ENCODE results near the gene PLCH2. TPM values are rescaled to one million over a fixed set of nuclear protein-coding genes. Genes with fewer than 3 reads are reported as not detected.

The PLCH2 gene
- total RNA-seq, 1 experiment from 2014 or later, result not detected

DNA sequence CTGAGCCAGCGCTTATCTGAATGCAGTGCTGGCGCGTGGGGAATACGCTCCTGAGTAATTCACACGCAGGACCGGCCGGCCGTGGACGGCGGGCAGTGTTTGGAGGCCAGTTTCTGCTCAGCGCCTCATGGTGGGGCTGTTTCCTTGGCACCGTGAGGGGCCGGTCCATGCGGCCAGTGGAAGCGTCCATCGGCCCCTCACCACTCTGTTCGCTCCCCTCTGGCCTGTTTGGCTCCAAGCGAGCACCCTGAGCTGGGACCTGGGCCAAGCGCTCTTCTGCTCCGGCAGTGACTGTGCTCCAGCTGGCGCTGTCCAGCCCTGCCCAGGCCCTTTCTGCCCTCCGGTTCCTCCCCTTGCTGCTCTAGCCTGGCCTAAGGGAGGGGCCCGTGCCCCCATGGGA lies 16.3 kb upstream of the PLCH2 start:
- peak; percentile 31 for DNase-seq (ENCODE audit: low read depth)

DNA sequence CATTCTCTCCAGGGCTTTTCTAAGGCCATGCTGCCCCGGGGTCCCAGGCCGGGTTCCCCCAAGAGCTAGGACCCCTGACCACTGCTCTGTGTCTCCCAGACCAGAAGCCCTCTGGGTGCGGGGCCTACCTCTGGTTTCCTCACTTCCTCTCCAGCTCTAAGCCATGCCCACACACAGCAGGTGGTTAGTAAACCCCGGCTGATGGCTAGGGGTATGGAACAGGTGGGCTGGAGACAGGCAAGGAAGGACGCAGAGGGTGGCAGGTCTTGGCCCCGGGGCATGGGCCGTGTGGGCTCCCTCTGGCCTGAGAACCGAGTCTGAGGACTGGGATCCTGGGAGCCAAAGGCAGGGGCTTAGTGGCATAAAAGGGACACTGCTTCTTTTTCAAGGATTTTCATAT lies 15.9 kb upstream of the PLCH2 start:
- DNase-seq (ENCODE audit: low read depth), result no peak

DNA sequence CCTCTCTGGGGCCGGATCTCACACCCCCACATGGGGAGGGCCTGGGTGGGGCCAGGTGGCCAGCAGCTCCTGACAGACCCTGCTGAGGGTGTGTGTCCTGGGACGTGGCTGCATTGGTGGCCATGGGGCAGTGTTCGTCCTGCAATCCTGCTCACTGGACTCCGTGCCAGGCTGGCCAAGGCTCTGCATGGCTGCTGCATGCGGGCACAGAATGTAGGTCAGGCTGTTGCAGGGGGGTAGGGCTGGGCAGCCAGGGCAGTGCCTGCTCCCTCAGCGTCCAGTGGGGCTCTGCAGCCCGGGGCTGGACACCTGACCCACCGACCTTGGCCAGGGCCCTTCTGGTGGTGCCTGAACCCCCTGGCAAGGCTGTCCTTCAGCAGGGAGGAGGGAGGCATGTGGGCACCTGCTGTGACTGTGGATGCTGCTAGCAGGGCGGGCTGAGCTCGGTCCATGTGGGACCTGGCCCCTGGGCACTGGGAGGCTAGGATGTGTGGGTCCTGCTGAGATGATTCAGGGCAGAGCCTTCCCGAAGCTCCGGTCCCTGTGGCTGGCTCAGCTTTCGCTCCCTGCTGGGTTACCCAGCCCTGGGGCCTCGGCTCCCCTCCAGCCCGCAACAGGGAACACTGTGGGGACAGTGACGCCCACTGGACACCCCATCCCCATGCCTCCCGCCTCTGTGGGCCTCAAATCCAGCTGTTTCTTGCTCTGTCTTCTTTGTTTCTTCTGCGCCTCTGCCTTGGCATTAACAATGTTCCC lies 14.9 kb upstream of the PLCH2 start:
- no peak for DNase-seq (ENCODE audit: low read depth)

DNA sequence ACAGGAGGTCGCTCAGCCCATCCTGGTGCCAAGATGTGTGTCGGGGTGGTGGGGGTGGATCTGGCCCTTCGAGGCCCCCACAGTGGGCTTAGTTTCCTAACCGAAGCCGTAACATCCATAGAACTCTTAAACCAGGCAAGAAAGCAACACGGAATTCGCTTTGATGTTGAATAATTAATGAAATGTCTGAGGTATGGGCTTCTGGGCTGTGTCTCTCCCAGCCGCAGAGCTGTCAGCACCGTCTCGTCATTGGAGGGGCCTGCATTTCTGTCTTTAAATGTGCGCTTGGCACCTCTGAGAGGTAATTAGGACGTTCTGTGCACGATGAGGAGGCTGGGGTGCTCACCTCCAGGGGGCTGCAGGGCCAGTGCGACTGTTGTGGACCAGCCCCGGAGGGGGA lies 13.3 kb upstream of the PLCH2 start:
- no peak for DNase-seq (ENCODE audit: low read depth)

DNA sequence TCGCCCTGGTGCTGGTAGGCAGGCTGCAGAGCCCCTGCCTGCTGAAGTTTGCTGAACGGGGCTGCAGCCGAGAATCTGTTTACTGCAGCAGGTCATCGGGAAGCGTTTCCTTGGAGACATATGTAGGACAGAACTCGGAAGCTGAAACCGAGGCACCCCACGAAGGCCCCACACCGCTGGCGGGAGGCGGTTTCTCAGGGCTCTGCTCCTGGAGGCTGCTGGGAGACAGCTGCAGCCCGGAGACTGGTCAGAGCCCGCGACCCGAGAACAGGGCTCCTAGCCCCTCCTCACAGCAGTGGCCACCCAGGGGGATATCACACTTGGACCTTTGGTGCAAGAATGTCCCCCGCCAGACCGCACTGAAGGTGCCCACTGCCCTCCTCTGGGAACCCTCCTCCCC lies 12.7 kb upstream of the PLCH2 start:
- DNase-seq (ENCODE audit: low read depth), result no peak

DNA sequence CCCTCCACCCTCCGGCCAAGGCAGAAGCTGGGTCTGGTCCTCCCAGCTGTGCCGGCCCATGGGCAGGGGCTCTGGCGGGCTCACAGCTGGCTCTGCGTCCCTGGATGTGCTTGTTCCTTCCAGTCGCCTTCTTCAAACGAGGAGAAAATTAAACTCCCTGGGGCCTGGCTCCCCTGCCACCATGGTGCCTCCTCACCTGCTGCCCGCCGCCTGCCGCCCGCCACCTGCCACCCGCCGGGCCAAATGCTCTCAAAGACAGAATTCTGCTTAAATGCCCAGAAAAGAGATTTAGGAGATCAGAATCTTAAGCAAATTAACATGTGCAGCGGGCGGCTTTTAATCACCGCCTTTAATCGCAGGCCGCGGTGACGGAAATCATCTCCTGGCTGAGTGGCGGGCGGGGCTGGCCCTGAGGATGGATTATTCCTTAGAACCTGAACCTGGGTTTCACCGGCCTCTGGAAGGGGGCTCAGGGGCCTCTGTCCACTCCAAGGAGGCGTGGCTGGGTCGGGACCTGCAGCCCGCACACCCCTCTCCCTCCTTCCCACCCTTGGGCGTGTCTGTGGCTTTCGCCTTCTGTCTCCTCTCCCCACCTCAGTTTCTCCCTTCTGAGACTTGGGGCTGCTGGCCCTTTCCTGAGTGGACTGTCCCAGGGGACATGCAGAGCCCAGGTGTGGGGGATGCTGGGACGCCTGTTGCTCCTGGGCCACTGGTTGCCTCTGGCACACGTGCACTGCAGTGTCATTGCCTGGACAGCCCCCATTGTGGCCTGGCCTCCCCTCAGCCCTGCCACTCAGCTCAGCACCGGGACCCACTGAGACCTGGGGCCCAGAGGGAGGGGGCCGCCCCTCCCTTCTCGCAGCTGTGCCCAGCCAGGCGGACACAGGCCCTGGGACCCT lies 10.5 kb upstream of the PLCH2 start:
- no peak for DNase-seq (ENCODE audit: low read depth)

DNA sequence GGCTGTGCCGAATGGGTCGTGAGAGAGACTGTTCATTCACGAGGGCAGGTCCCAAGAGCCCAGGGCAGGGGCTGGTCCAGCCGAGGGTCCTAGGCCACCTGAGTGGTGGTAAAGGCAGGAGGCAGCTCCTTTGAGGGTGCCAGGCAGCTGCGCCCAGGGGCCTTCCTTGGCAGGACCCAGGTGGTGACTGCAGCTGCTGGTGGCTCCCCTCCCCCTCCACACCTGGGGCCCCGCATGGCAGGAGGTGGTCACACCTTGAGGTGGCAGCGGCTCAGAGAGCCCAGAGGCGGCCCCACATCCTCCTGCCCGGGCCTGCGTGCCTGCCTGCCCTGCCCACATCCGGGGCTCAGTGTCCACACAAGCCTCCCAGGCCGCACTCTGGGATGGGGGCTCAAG lies 9.8 kb upstream of the PLCH2 start:
- DNase-seq (ENCODE audit: low read depth), result no peak

DNA sequence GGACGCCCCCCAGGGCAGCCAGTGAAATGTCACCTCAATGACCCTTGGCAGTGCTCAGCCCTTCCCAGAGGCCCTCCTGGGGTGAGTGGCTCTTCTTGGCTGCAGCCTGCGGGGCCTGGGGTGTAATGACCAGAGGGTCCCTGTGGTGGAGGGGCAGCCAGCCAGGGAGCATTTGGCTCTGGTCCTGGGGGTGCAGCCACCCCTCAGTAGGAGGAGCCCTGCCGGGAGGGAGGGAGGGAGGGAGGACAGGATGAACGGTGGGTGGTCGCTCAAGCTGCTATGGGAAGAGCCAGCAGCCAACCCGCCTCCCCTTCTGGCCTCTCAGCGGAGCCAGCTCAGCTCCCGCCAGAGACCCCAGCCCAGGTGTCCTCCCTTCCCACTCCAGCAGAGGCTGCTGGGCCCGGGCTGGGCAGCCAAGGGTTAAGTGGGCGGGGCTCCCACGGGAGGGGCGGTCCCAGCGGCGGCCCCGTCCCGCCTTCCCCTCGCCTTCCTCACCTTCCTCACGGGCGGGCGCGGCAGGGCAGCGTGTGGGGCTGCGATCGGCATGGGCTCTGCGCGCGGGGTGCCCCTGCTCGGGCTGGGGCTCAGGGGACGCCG lies 9.0 kb upstream of the PLCH2 start:
- DNase-seq (ENCODE audit: low read depth), result no peak

DNA sequence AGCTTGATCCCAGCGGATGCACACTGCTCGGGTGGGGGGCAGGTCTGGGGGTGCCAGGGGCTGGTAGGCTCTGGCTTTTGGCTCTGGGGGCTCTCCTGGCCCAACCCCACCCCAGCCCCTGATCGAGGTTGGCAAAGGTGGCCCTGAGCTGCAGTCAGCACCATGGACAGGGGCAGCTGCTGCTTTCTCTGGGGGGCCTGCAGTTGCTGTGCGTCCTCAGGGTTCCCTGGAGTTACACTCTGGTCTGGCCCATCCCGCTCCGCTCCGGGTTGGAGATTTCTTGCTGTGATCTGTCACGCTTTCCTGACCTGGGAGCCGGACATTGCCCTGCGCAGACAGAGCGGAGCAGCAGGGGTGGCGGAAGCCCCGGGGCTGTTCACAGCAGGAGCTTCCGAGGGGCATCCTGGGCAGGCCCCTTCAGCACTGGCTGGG lies 8.0 kb upstream of the PLCH2 start:
- no peak for DNase-seq (ENCODE audit: low read depth)

DNA sequence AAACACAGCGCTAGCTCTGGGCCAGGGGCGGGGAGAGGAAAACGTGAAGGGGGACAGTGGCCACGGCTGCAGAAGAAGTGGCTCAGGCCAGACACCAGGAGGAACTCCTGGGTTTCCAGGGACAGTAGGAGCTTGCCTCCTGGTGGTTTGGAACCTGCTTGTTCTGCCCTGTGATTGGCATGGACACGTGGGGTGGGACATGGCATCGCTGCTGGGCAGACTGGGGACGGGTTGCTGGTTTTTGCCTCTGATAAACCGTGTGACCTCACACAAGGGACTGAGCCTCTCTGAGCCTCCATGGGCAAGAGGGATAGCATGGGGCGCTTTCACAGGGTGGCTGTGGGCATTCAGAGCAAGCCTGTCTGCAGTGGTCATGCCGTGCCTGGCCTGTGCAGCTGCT lies 7.5 kb upstream of the PLCH2 start:
- no peak for DNase-seq (ENCODE audit: low read depth)

DNA sequence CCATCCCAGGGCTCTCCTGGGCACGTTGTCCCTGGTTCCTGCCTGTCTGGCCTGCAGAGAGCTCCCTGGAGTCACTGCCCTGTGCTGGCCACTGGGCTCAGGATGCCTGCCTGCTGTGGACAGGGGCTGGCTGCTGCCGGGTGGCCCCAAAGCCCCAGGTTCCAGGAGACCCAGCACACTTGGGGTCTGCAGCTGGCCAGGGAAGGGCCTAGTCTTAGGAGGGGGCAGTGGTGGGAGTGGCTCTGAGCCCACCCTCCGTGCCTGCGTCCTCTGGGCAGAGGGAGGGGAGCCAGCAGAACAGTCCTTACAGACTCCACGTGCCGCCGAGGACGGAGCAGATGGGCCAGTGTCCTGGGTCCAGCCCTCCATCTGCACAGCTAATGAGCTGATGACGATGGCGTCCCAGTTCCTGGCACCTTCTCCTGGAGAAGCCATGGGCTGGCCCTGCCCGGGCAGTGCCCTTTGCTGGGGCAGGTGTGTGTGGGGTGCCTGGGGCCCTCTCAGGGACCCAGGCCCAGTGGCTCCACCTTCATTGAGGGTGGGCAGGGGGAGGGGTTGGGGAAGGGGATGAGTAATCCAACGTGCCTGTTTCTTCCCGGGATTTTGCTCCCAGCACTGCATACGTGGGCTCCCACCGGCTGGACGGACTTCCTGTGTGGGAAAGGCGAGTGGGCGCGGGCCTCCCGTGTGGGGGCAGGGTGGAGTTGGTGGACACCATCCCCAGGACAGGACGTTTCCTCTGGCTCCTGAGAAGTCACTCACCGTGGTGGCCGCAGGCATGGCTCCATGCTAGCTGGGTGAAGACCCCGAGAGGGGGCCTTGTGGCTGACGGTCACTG lies 6.8 kb upstream of the PLCH2 start:
- no peak for DNase-seq (ENCODE audit: low read depth)

DNA sequence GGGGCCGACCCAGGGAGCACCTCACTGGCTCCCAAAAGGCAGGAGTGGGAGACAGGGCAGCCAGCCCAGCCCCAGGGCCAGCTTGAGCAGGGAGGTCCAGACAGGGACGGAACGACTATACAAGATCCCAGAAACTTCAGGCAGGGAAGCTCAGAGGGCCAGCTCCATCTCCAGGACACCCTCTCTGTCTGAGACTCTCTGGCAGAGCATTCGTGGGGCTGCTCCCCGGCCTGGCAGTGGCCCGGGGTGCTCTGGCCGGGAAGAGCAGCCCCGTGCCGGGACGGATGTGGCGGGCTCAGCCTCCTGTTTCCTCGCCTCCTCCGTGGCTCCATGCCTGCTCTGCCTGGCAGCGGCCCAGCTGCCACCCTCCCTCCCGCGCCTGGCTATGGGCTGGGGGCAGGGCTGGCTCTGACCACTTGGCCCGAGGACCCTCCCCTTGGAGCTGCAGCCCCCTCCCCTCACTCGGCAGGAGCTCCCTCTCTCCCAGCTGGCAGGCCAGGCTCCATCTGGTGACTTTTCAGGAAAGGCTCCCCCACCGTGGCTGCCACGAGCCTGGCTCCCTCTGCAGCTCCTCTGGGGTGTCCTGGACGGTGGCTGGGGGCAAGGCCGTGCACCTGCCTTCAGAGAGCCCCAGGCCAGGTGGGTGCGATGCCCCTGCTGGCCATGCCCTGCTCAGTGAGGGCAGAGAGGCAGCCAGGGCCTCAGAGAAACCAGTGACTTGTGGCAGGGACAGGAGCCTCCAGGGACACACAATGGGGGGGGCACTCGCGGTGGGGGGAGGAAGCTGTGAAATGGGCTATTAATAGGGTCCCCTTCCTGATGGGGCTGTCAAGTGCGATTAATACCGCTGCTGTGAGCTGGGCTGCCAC lies 5.6 kb upstream of the PLCH2 start:
- no peak for DNase-seq (ENCODE audit: low read depth)

DNA sequence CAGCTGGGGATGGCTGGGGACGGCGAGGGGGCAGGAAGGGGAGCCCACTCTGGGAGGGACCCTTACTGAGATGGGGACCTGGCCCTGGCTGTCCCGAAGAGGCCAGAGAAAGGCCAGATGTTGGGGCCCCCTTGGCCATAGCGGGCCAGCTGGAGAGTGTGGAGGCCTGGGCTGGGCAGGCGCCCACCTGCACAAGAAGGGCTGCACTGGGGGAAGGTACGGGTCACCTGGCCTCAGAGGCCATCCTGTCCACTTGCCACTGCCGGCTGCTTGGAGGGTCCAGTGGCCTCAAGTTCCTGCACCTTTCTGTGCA lies 5.0 kb upstream of the PLCH2 start:
- DNase-seq (ENCODE audit: low read depth), result no peak

DNA sequence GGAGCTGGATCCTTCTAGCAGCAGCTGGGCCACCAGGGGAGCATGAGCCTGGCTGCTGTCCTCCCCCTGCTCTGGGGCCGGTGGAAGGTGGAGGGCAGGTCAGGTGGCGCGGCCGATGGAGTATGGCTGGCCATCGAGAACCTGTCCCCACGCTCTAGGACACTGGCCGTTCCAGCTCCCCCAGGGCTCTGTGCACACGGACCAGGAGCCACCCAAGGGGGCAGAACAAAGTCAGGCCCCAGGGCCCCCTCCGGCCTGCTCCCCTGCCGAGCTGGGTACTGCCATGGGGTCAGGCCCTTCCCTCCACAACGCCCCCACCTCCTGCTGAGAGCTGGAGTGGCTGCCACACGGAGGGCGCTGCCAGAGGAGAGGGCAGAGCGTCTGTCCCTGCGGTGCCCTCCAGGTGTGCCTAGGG lies 4.5 kb upstream of the PLCH2 start:
- DNase-seq (ENCODE audit: low read depth), result no peak

DNA sequence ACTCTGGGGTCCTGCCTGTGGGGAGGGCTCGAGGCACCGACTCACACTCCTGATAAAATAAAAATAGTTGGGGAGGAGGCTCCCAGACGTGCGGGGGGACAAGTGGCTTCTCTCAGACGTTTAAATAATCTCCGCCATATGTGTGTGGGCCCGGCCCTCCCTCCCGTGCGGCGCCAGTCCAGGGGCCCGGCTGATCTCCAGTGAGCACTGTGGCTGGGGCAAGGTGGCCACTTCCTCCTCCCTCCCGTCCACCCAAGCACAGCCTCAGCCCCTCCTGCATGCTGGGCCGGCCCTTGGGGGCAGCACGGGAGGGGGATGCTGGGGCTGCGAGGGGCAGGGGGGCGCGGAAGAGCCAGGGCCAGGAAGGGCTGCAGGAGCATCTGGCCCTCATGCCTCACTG lies 4.0 kb upstream of the PLCH2 start:
- DNase-seq (ENCODE audit: low read depth), result no peak

DNA sequence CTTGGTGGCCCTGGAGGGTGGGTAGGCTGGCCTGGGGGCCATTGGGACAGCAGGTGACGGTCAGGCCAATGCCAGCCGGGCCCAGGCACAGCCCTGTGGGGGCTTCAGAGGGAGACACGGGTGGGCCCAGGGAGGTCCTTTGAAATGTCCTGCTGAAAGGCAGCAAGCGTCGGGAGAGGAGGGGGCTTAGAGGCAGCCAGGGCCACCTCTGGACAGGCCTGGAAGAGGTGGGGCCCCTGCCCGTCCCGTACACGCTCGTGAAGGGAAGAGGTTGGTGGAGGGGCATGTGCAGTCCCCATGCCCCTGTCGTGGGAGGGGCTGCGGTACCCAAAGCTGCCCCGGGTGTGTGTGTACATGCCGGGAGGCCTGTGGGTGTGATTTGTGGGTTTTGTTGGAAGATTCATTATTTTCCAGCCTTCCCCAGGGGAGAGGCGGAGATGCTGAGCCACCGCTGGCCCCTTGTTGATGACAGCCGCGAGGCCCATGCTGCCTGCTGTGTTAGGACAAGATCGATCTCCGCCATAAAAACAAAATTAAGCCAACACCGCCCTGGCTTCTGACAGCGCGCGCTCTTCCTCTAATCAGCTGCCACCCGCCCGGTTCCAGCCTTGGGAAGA lies 3.4 kb upstream of the PLCH2 start:
- DNase-seq (ENCODE audit: low read depth), result no peak

DNA sequence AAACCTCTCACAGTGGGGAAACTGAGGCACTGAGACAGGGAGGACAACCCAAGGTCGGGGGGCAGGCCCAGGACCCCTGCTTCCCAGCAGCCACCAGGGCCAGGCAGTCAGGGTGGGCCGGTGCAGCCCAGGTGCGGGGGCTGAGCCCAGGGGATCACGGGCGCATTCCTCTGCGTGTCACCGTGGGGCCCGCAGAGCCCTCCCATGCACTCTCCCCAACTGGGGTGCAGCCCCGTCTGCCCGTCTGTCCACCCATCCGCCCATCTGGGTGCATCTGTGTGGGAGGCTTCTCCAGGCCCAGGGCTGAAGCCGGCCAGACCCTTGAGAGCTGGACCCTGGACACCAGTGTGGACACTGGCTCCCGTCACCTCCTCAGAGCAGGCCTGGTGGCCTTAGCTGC lies 2.9 kb upstream of the PLCH2 start:
- DNase-seq (ENCODE audit: low read depth), result no peak

DNA sequence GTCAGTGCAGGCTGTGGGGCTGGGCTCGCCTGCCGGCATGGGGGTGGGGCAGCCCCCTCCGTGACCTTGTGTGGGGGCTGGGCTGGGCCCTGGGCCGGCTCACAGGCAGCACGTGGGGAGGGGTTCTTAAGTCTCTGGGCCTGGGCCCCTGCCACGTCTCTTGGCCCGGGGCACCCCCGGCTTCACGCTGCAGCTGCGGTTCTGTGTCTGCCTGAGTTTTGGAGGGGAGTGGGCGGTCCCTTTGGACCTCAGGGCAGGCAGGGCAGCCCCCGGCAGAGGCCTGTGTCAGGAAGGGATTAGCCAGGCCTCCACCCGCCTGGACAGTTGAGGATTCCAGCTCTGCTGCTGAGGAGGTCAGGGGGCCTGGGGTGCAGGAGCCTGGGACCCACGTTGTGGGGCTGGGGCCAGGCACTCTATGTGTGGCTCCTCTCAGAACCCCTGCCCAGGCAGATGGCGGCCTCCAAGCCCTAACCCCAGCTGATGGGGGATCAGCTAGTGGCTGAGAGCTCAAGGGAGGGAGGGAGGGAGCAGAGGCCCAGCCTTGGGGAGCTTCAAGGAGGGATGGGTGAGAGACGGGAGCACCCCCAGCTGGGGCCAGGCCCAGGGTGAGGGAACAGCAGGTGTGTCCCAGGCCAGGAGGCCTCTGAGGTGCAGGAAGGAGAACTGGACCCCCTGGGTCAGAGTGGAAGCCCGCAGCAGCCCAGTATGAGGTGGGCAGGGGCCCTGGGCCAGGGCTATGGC lies 1.8 kb upstream of the PLCH2 start:
- DNase-seq (ENCODE audit: low read depth), result no peak

DNA sequence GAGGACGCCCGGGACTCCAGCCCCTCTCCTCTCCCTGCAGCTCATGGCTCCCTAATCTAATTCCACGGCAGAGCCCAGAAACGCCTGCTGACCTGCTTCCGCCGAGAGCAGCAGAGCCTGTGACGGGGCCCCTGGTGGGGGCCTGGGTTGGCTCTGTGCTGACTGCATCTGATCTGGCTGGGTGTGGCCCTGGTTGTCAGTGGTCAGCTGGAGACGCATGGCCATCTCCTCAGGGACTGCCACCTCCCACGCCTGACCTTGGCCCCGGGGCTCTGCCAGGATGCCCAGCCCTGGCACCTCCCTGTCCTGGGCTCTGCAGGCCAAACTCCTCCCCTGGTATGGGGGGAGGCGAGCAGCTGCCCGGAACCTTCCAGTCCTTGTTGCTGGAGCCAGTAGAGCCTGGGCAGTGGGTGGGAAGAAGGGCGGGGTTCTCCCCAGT lies 1.1 kb upstream of the PLCH2 start:
- DNase-seq (ENCODE audit: low read depth), result peak; percentile 43

DNA sequence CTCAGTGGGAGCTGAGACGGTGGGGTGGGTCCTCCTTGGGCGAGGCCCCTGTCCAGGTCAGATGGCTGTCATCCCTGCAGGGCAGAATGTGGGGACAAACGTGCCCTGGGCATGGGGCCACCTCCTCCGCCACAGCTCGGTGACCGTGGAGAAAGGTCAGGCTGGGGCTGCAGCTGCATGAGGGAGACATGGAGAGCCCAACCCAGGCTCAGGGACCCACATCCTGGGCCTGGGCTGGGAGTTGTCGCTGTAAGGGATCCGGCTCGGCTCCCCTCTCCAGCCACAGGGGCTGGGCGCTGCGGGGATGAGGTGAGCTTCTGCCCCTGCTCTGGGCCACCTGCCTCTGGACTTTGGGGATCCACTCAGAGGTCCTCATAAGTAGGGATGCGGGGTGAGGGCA lies 518 bp upstream of the PLCH2 start:
- no peak for DNase-seq (ENCODE audit: low read depth)
